ENCODE measurements around the gene CUBN.

CUBN gene

DNA sequence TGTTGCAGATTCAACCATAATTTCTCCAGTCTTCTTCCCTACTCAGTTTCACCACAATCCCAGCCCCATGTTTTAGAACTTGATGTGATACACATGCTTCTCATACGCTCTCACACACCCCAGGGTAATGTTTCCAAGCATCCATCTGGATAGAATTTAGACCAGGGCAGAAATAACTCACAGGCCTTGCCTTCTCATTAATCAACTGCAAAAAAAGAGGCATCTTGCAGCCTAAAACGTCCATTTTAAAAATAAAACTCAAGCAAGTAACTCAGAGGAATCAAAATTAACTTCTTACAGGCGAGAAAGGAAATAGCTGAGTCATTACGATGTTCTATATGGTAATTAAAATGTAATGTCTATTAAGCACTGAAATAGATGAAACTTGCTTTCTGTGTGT lies 185.2 kb downstream of the CUBN start:
- DNase-seq: no peak

DNA sequence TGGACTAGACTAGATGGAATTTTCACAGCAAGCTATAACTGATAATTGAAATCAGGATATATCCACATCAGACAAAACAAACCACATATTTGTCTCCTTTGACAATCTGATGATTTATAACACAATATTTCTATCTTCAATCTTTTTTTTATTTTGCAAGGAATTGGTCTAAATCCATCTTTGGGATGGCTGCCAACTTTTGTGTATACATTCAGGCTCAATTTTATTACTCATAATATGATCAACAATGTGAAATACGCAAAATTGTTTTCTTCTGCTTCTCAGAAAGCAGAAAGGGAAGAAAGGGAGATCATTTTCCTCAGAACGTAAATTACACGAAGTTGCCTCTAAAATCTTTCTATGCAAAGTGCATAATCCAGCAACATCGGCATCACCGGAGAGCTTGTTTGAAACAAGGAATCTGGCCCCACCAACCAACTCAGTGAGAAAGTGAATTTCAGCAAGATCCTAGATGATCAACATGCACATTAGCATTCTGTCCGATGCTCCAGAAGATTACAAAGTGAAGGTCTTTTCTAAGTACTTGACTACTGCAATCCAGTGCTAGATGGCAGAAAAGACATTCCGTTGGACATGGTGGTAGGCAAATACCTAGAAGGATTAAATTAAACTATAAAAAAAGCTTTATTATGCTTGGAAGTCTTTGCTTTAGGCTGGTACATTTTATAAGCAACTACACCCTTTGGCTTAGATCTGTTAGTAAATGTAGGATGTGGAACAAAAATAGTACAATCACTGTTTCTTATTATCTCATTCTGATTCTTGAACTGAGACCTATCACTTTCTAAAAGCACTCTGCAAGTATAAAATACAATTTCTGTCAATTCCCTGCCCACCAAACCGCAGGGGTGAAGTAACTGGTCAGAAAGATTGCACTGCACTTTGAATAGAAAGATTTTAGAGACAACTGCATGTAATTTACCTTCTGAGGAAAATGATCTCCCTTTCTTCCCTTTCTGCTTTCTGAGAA lies 186.0 kb downstream of the CUBN start:
- DNase-seq: no peak

DNA sequence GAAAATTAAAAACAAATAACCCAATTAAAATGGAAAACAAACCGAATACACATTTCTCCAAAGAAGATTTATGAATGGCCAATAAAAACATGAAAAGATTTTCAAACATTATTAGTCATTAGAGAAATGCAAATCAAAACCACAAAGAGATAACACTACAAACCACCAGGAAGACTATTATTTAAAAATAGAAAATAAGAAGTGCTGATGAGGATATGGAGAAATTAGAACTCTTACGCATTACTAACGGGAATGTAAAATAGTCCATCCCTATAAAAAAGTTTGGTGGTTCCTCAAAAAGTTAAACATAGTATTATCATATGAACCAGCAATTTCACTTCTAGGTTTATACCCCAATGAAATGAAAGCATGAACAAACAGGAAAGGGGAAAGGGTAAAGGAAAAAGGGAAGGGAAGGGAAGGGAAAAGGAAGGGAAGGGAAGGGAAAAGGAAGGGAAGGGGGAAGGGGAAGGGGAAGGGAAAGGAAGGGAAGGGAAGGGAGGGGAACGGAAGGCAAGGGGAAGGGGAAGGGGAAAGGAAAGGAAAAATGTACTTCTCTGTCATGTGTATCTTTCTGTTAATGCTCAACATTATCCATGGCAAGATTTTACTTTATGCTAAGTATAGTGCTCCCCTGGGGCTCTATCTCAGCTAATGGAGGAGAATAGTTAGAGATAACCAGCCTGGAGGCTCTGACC lies 187.1 kb downstream of the CUBN start:
- DNase-seq: no peak

DNA sequence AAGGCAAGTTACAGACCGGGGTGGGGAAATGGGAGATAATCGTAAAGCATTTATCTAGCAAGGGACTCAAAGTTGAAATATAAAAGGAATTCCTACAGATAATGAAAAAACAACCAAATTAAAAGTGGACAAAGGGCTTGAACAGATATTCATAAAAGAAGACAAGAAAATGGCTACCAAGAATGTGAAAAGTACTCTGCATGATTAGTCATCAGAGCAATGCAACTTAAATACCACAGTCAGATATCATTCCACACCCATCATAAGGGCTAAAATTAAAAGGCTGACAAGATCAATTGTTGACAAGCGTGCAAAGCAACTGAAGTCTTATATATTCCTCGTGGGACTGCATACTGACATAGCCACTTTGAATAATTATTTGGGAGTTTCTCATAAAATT lies 187.7 kb downstream of the CUBN start:
- DNase-seq: no peak

DNA sequence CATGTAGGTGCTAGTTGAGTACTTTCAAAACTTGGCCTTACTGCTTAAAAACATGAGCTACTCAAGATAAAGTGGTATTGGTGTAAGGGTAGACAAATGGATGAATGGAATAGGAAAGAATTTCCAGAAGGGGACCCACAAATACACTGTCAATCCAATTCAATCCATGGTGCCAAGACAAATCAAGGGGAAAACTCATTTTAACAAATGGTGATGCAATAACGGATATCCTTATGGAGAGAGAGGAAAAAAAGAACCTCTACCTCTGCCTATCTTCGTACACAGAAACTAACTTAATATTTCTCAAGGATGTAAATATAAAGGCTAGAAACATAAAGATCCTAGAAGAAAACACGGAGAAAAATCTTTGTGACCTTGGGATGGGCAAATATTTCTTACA lies 188.5 kb downstream of the CUBN start:
- DNase-seq: no peak

DNA sequence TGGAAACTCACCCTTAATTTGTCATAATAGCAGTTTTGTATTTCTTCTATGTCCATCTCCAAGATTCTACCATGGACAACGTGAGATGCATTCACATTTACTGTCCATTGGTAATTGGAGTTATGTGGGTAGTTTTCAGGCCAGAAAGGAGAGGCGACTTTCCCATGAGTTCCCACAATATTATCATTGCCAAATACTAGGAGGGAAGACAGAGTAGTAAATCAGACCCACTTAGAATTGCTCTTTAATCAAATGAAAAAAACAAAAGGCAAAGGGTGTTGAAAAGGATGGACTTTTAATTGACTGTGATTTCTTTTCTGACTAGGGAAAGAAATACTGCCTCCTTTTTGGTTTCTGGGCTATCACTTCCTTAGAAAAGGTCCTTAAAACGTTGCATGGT lies 190.7 kb downstream of the CUBN start:
- DNase-seq: no peak

DNA sequence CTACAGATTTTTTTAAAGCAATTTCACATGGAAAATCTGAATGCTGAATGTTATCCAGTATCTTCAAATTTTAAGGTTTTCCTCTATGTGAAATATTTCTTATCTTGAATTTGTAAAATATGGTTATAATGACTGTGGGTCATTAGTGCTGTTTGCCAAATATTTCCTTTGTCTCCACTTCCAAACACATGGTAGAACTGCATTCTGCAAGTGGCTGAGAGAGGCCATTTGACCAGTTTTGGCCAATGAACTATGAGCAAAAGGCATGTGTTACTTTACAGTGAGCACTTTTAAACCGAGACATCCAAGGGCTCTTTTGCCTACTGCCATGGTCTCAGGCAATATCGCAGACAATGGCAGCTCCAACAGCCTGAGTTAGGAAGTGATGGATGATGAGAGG lies 195.2 kb downstream of the CUBN start:
- DNase-seq: no peak

DNA sequence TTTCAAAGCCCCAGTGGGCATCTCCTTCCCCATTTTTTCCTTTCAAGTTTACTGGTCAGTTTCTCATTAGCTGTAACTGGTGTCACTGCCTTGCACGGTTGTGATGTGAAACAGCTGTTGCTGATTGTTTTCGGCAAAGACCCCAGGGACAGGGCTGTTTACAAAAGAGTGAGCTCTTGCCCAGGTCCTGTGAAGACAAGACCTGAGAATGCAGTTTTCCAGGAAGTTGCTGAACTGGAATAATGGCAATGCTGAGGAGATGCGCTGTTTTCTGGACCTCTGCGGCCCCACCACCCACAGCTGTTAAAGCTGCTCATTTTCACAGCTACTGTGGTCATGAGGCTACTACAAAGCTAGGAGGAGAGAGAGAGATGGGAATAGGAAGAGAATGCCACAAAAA lies 195.8 kb downstream of the CUBN start:
- no peak for DNase-seq

DNA sequence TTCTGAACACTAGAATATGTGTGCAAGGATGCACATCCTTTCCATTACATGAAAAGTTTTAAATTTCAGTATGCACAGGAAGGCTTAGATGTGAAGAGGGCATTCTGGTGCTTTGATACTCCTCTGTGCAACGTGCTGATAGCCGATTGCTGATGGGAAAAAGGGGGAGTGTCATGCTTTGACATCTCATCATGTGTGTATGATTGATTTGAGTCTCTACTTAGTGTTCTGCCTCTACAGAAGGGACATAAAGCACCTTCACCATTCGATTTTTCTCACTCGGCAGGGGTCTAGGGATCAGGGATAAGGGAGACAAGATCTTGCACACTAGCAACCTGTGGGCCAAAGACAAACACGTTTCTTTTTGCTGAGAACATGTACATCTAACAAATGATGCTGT lies 197.7 kb downstream of the CUBN start:
- DNase-seq: no peak

DNA sequence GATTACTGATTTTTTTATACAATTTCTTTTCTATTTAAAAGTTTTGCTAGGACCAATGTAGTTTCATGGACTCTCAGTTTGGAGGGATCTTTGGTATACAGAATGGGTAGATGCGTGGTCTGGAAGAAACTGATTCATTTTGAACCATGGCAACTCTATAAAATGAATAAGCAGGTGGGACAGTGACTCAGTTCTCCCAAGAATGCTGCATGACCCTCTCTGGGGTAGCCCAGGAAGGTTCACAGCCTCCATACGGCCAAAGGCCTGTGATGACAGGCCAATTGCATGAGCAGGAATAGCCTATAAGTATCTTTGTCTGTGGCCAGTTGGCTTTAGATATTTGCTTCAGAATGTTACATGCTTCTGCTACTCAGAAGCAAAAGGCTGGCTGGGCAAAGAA lies 199.1 kb downstream of the CUBN start:
- DNase-seq: no peak

DNA sequence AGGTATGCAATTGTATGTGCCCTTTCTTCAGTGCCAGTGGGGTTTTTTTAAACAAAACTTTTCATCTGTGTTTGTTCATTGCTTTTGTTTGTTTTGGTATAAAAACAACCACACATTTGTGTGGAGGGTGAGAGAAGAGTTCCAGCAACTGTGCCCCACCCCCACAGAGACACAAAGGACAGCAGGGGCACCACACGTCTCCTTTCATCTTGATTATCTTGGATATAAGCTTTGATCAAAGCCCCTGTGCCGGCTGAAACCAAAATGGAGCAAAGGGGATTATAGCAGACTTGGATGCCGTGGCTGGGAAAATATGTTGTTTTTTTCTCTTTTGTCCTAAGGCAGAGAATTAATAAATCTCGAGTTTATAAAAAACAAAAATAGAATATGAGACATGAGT lies 200.5 kb downstream of the CUBN start:
- DNase-seq: no peak

DNA sequence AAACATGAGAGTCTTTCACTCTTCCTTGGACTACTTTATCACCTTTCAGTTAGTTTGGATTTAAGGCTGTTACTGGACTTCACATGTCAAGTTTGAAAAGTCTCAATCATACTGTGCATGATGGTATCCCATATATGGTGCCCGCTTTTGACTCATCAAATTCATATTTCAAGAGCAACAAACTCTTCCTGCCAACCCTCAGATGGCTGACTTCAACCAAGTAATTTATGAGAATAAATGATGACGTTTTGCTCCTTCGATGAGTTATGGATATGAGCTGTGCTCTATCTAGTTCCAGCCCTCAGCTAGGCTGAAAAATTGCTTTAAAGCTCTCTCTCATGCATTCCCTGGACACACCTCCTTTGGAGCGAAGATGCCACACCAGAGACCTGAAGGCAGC lies 202.1 kb downstream of the CUBN start:
- no peak for DNase-seq

DNA sequence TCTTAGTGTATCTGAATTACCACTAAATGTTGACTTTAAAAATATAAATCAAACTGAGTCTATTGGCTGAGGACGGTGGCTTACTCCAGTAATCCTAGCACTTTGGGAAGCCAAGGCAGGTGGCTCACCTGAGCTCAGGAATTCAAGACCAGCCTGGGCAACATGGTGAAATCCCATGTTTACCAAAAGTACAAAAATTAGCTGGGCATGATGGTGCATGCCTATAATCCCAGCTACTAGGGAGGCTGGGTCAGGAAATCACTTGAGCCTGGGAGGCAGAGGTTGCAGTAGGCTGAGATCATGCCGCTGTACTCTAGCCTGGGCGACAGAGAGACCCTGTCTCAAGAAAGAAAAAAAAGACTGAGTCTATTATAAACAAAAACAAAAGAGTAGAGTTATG lies 205.9 kb downstream of the CUBN start:
- no peak for DNase-seq

DNA sequence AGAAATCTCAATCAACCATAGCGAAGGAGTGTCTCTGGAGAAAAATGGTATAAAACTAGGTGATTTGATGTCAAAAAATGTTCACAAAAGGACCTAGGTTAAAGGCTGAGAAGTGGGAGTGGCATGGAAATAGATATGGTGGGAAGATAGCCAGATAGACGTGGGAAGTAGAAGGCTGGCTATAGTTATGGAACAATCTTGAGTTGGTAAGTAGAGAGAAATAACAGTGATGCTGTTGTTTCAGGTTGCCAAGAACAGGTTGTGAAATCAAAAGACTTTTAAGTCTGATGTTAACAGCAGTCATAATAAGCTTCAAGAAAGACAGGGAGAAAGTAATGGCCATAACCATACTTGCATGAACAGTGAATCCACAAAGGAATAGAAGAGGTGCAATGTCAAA lies 206.3 kb downstream of the CUBN start:
- DNase-seq: no peak

DNA sequence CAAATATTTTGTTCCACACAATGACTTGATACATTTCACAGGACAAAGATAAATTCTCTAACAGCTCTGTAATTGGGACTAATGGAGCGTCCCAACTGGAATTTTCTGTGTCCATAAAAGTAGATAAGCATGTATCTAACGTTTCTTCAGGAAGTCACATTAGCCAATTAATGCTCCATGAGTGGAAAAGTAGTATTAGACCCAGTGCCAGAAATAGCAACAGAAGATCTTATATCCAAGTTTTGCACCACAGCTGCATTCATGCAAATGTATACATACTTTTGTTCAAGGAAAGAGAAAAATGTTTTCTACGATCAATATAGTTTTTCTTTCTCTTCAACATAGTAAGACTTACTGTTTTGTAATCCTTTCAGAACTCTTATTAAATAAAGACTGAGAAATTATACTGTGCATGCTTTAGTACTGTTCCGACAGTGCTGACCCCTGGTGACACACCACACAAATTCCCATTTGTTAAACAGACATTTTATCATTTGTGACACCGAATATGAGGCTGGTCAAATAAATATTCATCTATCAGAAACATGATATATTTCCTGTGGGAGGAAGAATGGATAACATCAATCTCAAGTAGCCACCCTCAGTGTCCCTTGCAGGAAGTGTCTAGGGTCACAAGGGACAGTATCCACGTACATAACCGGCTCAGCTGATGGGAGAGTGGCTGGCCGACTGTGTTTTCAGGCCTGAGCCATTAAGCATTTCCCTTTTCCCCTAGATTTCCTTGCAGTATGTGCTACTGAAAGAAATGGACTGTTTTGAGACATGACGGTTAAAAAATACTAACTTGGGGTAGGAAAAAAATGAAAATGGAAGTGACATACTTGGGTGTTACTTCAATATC lies 210.3 kb downstream of the CUBN start:
- DNase-seq: no peak

DNA sequence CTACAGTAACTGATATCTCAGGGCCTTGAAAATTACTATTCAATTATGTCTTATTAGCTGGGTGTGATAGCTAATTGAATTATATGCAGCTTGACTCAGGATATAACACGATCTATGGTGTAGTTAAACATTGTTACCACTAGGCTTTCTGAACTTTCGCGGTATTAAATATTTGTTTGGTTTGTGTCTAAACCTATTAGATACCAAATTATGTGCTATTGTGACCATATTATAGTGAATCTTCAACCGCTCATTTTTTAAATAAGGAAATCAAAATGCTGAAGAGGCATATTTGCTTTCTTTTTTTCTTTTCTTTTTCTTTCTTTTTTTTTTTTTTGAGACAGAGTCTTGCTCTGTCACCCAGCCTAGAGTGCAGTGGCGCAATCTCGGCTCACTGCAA lies 213.1 kb downstream of the CUBN start:
- no peak for DNase-seq

DNA sequence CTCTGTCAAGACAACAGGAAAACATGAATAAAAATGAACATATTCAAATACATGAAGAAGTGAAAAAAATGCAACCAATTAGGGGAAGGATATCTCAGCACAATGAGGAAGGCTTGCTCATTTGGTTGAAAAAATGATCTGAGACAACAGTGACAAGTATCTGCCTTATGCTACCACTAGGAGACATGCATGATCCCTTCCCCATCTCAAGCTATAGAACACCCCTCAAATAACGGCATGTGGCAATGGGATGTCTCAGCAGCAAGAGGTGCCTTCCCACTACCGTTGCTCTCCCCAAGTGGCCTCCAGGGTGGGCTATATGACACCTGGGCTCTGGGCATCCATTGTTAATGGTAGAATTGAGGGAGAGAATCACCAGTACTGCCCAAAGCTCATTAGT lies 214.3 kb downstream of the CUBN start:
- no peak for DNase-seq

DNA sequence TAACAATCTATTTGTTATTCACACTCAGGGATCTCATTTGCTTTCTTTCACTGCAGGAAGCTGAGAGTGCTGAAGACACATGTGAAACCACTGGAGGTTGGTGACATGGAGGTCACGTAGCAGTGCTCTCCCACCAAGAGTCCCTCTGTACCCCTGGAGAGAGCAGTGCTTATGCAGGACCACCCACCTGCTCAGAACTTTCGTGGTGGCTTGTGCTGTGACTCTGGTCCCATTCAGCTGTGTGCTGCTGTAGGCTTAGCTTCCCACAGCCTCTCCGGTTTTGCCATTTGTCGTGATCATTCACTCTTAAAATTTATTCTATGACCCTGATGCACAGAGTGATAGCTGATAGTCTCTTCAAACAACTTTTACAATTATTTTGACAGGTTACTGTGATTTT lies 216.3 kb downstream of the CUBN start:
- DNase-seq: no peak

DNA sequence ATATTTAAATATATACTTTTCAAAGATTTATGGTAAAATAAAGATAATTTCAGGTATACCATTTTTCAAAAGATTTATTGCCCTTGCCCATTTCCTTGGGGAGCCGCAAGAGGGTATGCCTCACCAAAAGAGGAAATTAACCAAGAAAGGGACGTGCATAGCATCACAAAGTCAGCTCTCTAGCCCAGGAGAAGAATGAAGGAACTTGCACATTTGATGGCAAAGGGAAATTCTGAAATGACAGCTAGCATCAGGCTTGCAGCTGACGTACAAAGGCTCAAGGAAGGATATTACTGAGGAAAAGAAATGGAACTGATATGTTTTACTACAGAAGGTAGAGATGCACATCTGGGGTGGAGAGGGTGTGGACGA lies 218.8 kb downstream of the CUBN start:
- DNase-seq: no peak

DNA sequence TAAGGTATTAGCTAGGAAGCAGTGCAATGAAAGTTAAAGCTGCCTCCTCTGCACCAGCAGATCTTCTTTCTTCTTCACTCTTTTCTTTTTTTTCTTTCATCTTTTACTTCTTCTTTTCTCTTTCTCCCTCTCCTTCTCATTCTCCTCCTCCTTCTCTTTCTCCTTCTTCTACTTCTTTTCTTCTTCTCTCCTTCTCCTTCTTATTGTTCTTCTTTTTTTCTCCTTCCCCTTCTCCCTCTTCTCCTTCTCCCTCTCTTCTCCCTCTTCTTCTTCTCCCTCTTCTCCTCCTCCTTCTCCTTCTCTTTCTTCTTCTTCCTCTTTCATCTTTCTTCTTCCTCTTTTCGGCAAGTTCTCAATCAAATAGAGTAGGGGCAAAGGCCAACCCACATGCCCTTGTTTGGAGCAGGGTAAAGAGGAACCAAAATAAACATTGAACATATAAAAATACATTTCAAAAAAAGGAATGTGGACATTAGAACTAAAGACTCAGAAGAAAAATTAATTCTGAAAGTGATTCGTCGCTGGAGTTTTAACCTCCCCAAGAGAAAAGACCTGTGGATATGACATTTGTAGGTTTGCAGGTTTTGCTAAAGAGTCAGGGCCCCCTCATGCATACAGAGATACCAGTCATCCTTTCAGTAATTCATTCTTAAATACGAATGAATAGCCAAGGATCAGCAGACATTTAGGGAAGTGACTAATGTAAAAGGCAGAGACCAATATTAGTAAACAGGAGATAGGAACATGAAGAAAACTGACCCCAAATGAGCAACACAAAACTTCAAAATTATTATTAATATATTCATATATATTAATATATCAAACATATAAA lies 219.4 kb downstream of the CUBN start:
- no peak for DNase-seq

DNA sequence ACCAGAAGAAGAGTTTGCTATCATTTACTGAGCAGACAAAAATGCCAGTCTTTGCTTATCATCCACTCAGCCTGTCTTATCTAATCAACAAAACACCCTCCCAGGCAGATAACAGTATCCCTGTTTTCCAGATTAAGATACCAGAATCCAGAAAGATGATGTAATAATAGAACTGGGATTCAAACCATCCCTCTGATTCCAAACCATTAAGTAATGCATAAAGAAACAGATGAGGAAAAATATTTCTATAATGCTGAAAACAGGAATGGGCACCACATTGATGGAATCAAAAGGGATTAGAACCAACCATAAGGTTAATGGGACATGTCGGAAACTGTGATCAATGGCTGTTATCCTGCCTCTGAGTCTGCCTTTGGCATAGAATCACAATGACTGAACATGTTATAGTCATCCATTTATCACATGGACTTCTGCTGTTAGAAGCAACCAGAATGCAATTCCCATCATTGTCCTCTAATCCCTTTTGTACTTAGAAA lies 220.3 kb downstream of the CUBN start:
- no peak for DNase-seq

DNA sequence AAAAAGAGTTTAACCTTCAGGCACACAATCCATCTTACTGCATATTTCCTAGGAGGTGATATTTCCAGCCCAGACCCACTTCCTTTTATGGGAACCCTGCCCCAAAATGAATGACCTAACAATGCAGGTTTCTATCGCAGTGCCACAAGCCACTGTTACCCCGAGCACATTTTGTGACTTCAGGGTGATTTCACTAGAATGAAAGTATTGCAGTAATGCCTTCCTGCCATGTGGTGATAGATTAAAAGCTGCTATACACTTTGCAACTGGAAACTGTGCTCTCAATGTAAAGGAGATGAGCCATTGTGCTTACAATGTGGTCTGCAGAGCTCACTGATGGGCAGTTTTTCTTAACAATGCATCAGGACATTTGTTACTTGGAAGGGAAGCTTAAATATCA lies 221.9 kb downstream of the CUBN start:
- no peak for DNase-seq
